Osteocyte (in vitro differentiated cells): ENCODE results near the gene A1BG. TPM values are rescaled to one million over a fixed set of nuclear protein-coding genes. Genes with fewer than 3 reads are reported as not detected.
A peak's percentile ranks its signal among the peaks of the same experiment; 100 is the strongest.

Source experiments
- DNase-seq: peaks from one replicate; pipeline ENCODE4 v3.0.0; 2021; ENCODE audit warnings: mixed read lengths; ENCODE audit not compliant: unreplicated experiment; ENCODE audit errors: extremely low spot score
- H3K27ac Mint-ChIP-seq: one replicate; pipeline ENCODE4 v1.8.0; 2021; ENCODE audit warnings: mild to moderate bottlenecking, mixed read lengths; ENCODE audit not compliant: unreplicated experiment
- H3K27me3 Mint-ChIP-seq: one replicate; pipeline ENCODE4 v1.8.0; 2021; ENCODE audit warnings: mixed read lengths; ENCODE audit not compliant: unreplicated experiment
- H3K36me3 Mint-ChIP-seq: one replicate; pipeline ENCODE4 v1.8.0; 2021; ENCODE audit warnings: mixed read lengths; ENCODE audit not compliant: unreplicated experiment
- H3K4me1 Mint-ChIP-seq: one replicate; pipeline ENCODE4 v1.8.0; 2021; ENCODE audit warnings: mixed read lengths; ENCODE audit not compliant: unreplicated experiment
- H3K4me3 Mint-ChIP-seq: one replicate; pipeline ENCODE4 v1.8.0; 2021; ENCODE audit warnings: mild to moderate bottlenecking, moderate library complexity, mixed read lengths; ENCODE audit not compliant: unreplicated experiment
- H3K9me3 Mint-ChIP-seq: one replicate; pipeline ENCODE4 v1.8.0; 2021; ENCODE audit warnings: mixed read lengths; ENCODE audit not compliant: unreplicated experiment
- CTCF ChIP-seq: fragments of 200-600 bp; sonication (generic); IDR thresholded peaks from 2 replicates; pipeline ENCODE4 v1.5.0; 2021; ENCODE audit warnings: antibody characterized with exemption, mild to moderate bottlenecking, moderate library complexity
- total RNA-seq: library from RNA; stranded (reverse); gene quantifications from 2 replicates; pipeline ENCODE4 v1.2.1, GENCODE V29; 2021

A1BG gene
- total RNA-seq, 1 donor from 2014 or later, result 39.8 TPM

GRCh38 chr19:58362272-58362994 lies 9.1 kb upstream of the A1BG start, which contains the start of gene ZNF497:
Gene ZNF497, minus strand, starts transcription at chr19:58362751. Its CDS starts 5,116 bp downstream, at chr19:58357635.
- Mint-ChIP-seq H3K36me3 (no peaks in the 10 kb centered on the region), H3K27me3 (no peaks in the 10 kb centered on the region), H3K4me3 (peak within 1 kb of the TSS; percentile 93), H3K4me1 (peaks cover 15% of the 10 kb centered on the region), H3K27ac (peak within 1 kb of the TSS; percentile 98), H3K9me3 (no peaks in the 10 kb centered on the region)
- DNase-seq, result peak; percentile 99
- TF ChIP-seq CTCF, result peak; percentile 6

GRCh38 chr19:58361900-58362271 lies 8.6 kb upstream of the A1BG start:
- no peaks in the 10 kb centered on the region for H3K27me3 Mint-ChIP-seq
- H3K9me3 Mint-ChIP-seq, result no peaks in the 10 kb centered on the region
- H3K27ac Mint-ChIP-seq, result peak overlapping the region; percentile 98
- peaks cover 15% of the 10 kb centered on the region for H3K4me1 Mint-ChIP-seq
- DNase-seq, result no peak
- H3K4me3 Mint-ChIP-seq, result peak overlapping the region; percentile 93
- H3K36me3 Mint-ChIP-seq, result no peaks in the 10 kb centered on the region
- no peak for TF ChIP-seq CTCF

- Mint-ChIP-seq H3K4me1 (peaks cover 11% of the 10 kb centered on the region), H3K4me3 (no peak overlapping the region), H3K9me3 (no peaks in the 10 kb centered on the region), H3K36me3 (no peaks in the 10 kb centered on the region), H3K27me3 (no peaks in the 10 kb centered on the region), H3K27ac (no peak overlapping the region)
- no peak for DNase-seq
- no peak for TF ChIP-seq CTCF
Measured at GRCh38 chr19:58357481-58358145, 4.3 kb upstream of the A1BG start.

- DNase-seq, result no peak
- no peak overlapping the region for H3K27ac Mint-ChIP-seq
- no peak for TF ChIP-seq CTCF
- no peak overlapping the region for H3K4me3 Mint-ChIP-seq
- H3K9me3 Mint-ChIP-seq, result no peaks in the 10 kb centered on the region
- H3K4me1 Mint-ChIP-seq, result peaks cover 7% of the 10 kb centered on the region
- H3K36me3 Mint-ChIP-seq, result peaks cover 2% of the 10 kb centered on the region
- H3K27me3 Mint-ChIP-seq, result no peaks in the 10 kb centered on the region
Measured at GRCh38 chr19:58356766-58357480, 3.6 kb upstream of the A1BG start.
